GM12878 (cell line): ENCODE data around the gene PPP2R5A. TPM values are rescaled to one million over a fixed set of nuclear protein-coding genes. Genes with fewer than 3 reads are reported as not detected.

Experiments
- ATAC-seq: fragments of 200-7000 bp; cut with Tn5 transposase; 3 replicates; pipeline ENCODE4 v1.9.1; 2020; ENCODE audit warnings: mild to moderate bottlenecking, moderate library complexity
- BruUV-seq: library from RNA; stranded (reverse); fragments of 400-500 nt; replicated peaks from 2 replicates; lab custom pipeline; 2021; lab: Mats Ljungman, UMichigan
- CTCF ChIA-PET: fragments of 300-600 bp; sonication (Branson Sonifier 250); formaldehyde crosslinking; extraction: SDS; loops from one replicate; lab custom pipeline; 2021; ENCODE audit warnings: inconsistent platforms; lab: Yijun Ruan, JAX
- POLR2A ChIA-PET: fragments of 350-600 bp; formaldehyde crosslinking; extraction: SDS; loops from one replicate; lab custom pipeline; 2021; ENCODE audit warnings: inconsistent platforms; lab: Charles Lee
- RAD21 ChIA-PET: fragments of 300-600 bp; sonication (Branson Sonifier 250); formaldehyde crosslinking; loops from one replicate; lab custom pipeline; 2023; ENCODE audit warnings: antibody characterized with exemption; ENCODE audit not compliant: unreplicated experiment; lab: Charles Lee
- SMC1A ChIA-PET: fragments of 300-600 bp; sonication (Branson Sonifier 250); formaldehyde crosslinking; loops from one replicate; lab custom pipeline; 2023; ENCODE audit not compliant: unreplicated experiment, uncharacterized antibody; lab: Charles Lee
- DNase-seq: peaks from one replicate; pipeline ENCODE4 v3.0.0-alpha.2; 2011; ENCODE audit warnings: low read depth, low spot score
- FAIRE-seq: peaks from 3 replicates; lab custom pipeline; 2011; peaks lifted over from hg19 to GRCh38; lab: Jason Lieb, UNC
- H2AFZ ChIP-seq: 2 replicates; pipeline ENCODE4 v1.6.0; 2011; ENCODE audit warnings: low read depth, low read length, control low read depth; ENCODE audit not compliant: control insufficient read depth
- H3K27ac ChIP-seq: 2 replicates; pipeline ENCODE4 v1.5.1; 2011; ENCODE audit warnings: control low read depth; ENCODE audit not compliant: control insufficient read depth, insufficient read depth
- H3K27me3 ChIP-seq, 2 experiments: replicated peaks in 1 of 2; 2 replicates each; pipeline versions ENCODE4 v1.6.0 to v1.6.1; 2011; ENCODE audit warnings: low read length in 1 of 2; ENCODE audit not compliant: control insufficient read depth in 2 of 2, insufficient read depth in 2 of 2
- H3K36me3 ChIP-seq, 2 experiments: 2 replicates each; pipeline ENCODE4 v1.5.1; 2011; ENCODE audit warnings: low read length in 1 of 2; ENCODE audit not compliant: control insufficient read depth in 2 of 2, insufficient read depth in 2 of 2
- H3K4me1 ChIP-seq: 2 replicates; pipeline ENCODE4 v1.6.1; 2011; ENCODE audit warnings: mild to moderate bottlenecking, low read length, moderate library complexity, mixed read lengths; ENCODE audit not compliant: control insufficient read depth, insufficient read depth
- H3K4me2 ChIP-seq: 2 replicates; pipeline ENCODE4 v1.6.0; 2011; ENCODE audit warnings: control low read depth; ENCODE audit not compliant: control insufficient read depth, insufficient read depth
- H3K4me3 ChIP-seq: fragments of 200-600 bp; sonication (generic); 2 replicates; pipeline ENCODE4 v1.5.1; 2016
- H3K79me2 ChIP-seq: 2 replicates; pipeline ENCODE4 v1.6.0; 2011; ENCODE audit warnings: low read length; ENCODE audit not compliant: control insufficient read depth, insufficient read depth
- H3K9ac ChIP-seq: 2 replicates; pipeline ENCODE4 v1.8.0; 2011; ENCODE audit warnings: low read length, control low read depth, mixed read lengths; ENCODE audit not compliant: control insufficient read depth, insufficient read depth
- H3K9me3 ChIP-seq: replicated peaks from 3 replicates; pipeline ENCODE4 v1.5.1; 2011; ENCODE audit warnings: mild to moderate bottlenecking, low read length; ENCODE audit not compliant: control insufficient read depth, insufficient read depth
- H4K20me1 ChIP-seq: 2 replicates; pipeline ENCODE4 v1.6.0; 2011; ENCODE audit not compliant: control insufficient read depth, insufficient read depth
- ATF3 ChIP-seq: IDR thresholded peaks from 2 replicates; pipeline ENCODE4 v1.6.1; 2011; ENCODE audit warnings: low read depth, mild to moderate bottlenecking, low read length, moderate library complexity, borderline replicate concordance; ENCODE audit errors: extremely low read depth
- CBX3 ChIP-seq: fragments of 200-600 bp; sonication (generic); IDR thresholded peaks from 2 replicates; pipeline ENCODE4 v1.6.1; 2016; ENCODE audit warnings: low read depth, borderline replicate concordance
- IKZF1 ChIP-seq: fragments of 450-650 bp; conservative IDR thresholded peaks from 2 replicates; pipeline ENCODE4 v1.6.1; 2017; ENCODE audit warnings: antibody characterized with exemption, mild to moderate bottlenecking
- JUNB ChIP-seq: IDR thresholded peaks from 2 replicates; pipeline ENCODE4 v1.6.1; 2016; ENCODE audit warnings: antibody characterized with exemption, mild to moderate bottlenecking
- POLR2AphosphoS2 ChIP-seq: IDR thresholded peaks from 2 replicates; pipeline ENCODE4 v1.6.1; 2011; ENCODE audit warnings: low read depth, mild to moderate bottlenecking, low read length, improper control_type of control experiment, moderate library complexity
- SIN3A ChIP-seq: IDR thresholded peaks from 2 replicates; pipeline ENCODE4 v1.6.1; 2012; ENCODE audit warnings: low read depth, low read length, improper control_type of control experiment
- SRF ChIP-seq, 2 experiments: IDR thresholded peaks; 2 replicates each; pipeline ENCODE4 v1.6.1; 2011; ENCODE audit warnings: low read depth in 2 of 2, low read length in 2 of 2, mild to moderate bottlenecking in 1 of 2, moderate library complexity in 1 of 2
- WGBS: methylation state at CpG from one replicate; pipeline ENCODE4 v1.1.6; 2016; ENCODE audit warnings: low lambda C conversion rate; ENCODE audit not compliant: insufficient replicate concordance, insufficient coverage; ENCODE audit errors: missing lambda C conversion rate; 5-methylcytosine and 5-hydroxymethylcytosine counted together
- in situ Hi-C: fragments of 300-500 bp; cut with MboI; formaldehyde crosslinking; loops from 9 replicates; pipeline ENCODE4 v1.14.3; 2018; ENCODE audit warnings: mixed read lengths
- intact Hi-C: fragments of 100-400 bp; cut with micrococcal nuclease; formaldehyde crosslinking; loops from one replicate; pipeline ENCODE4 v1.14.2; 2022; ENCODE audit not compliant: unreplicated experiment
- polyA plus RNA-seq, 11 experiments: library from polyadenylated mRNA; depleted of rRNA in 4 of 11; unstranded in 6 of 11; stranded (reverse) in 5 of 11; fragments of >200 nt; fragmentation: Nextera tagmentation in 4 of 11; fragmentation: Illumina TruSeq in 1 of 11; extraction: Ambion mirVana in 4 of 11; extraction: Trizol in 1 of 11; gene quantifications; 1 replicate in 1 of 11; 2 replicates in 10 of 11; pipeline versions ENCODE4 v1.2.1 to v1.2.3, GENCODE V29; 2011 to 2016; ENCODE audit warnings: inconsistent platforms in 2 of 11, missing spikeins in 2 of 11, low read depth in 1 of 11
- total RNA-seq, 4 experiments: library from RNA; depleted of rRNA in 3 of 4; stranded (reverse); fragments of >200 nt in 3 of 4; fragmentation: Illumina TruSeq in 1 of 4; extraction: Trizol in 1 of 4; gene quantifications; 2 replicates each; pipeline versions ENCODE4 v1.2.1 to v1.2.3, GENCODE V29; 2013 to 2021

Gene PPP2R5A
- total and polyA plus RNA-seq, 10 of the 15 experiments (the other 5 are each of a cell fraction or from before 2014, with no cell fraction given), result 15.4 to 40.6 (median 32.5) TPM

GRCh38 chr1:212247988-212248387 lies 37.2 kb upstream of the PPP2R5A start:
- Histone ChIP-seq H3K9ac (no peak overlapping the region), H3K4me2 (no peak overlapping the region), H3K79me2 (no peaks in the 10 kb centered on the region), H3K4me3 (no peak overlapping the region), H2AFZ (no peak overlapping the region), H3K4me1 (no peaks in the 10 kb centered on the region), H3K9me3 (no peaks in the 10 kb centered on the region), H3K36me3 (no peaks in the 10 kb centered on the region), H4K20me1 (no peaks in the 10 kb centered on the region), H3K27ac (no peak overlapping the region), H3K27me3 (no peaks in the 10 kb centered on the region)
- TF ChIP-seq JUNB (no peak), POLR2AphosphoS2 (no peak), ATF3 (no peak), SIN3A (no peak), CBX3 (no peak), IKZF1 (no peak)
- DNase-seq (no peak), FAIRE-seq (no peak), ATAC-seq (no peak)
- BruUV-seq, result no TSS peak
- in situ Hi-C loops, result no loop called here
- RAD21 ChIA-PET, result interaction anchor here (0.9 to 2.0 kb wide), 2 partner anchors 12 to 177 kb away, joined by 3 to 5 read pairs; no protein-coding TSS in a partner anchor
- POLR2A ChIA-PET, result interaction anchor here (0.6 kb wide), 1 partner anchor 13 kb away, joined by 4 read pairs; no protein-coding TSS in a partner anchor
- 73% methylated on average over 1 of the region's 1 CpG for WGBS
- intact Hi-C loops, result no loop called here
- CTCF ChIA-PET, result interaction anchor here (0.7 to 1.8 kb wide), 2 partner anchors 10 to 14 kb away, joined by 3 to 6 read pairs; no protein-coding TSS in a partner anchor
- SMC1A ChIA-PET, result no interaction called here

GRCh38 chr1:212254853-212255363 lies 30.3 kb upstream of the PPP2R5A start:
- no peak overlapping the region for H3K27ac ChIP-seq
- 69% methylated on average over 6 of the region's 7 CpGs for WGBS
- DNase-seq (no peak), ATAC-seq (no peak), FAIRE-seq (no peak)
- H4K20me1 ChIP-seq, result no peaks in the 10 kb centered on the region
- ChIA-PET POLR2A (interaction anchor here (0.6 to 1.7 kb wide), 4 partner anchors 19 to 348 kb away, joined by 3 to 4 read pairs (median 3); no protein-coding TSS in a partner anchor), CTCF (no interaction called here), RAD21 (no interaction called here), SMC1A (interaction anchor here (1.5 to 1.8 kb wide), 3 partner anchors 15 to 37 kb away, joined by 3 to 7 read pairs (median 5); no protein-coding TSS in a partner anchor)
- in situ Hi-C loops, result no loop called here
- H3K36me3 ChIP-seq, result no peaks in the 10 kb centered on the region
- H3K9ac ChIP-seq, result no peak overlapping the region
- H2AFZ ChIP-seq, result no peak overlapping the region
- intact Hi-C loops, result no loop called here
- no peaks in the 10 kb centered on the region for H3K27me3 ChIP-seq
- BruUV-seq, result no TSS peak
- H3K4me1 ChIP-seq, result peaks cover 14% of the 10 kb centered on the region
- no peaks in the 10 kb centered on the region for H3K9me3 ChIP-seq
- no peak overlapping the region for H3K4me2 ChIP-seq
- TF ChIP-seq SRF (IDR thresholded peaks at IDR 0.05; ENCODE audit: low read depth in 2 of 2, low read length in 2 of 2), result no peak
- no peaks in the 10 kb centered on the region for H3K79me2 ChIP-seq
- no peak overlapping the region for H3K4me3 ChIP-seq
